OCI-LY3 (cell line): ENCODE data around the gene ME3.

ENCODE experiments used
- H2AFZ ChIP-seq: fragments of 200-600, 300-600 bp; shearing (Covaris generic); 2 replicates; pipeline ENCODE4 v1.6.0; 2014; ENCODE audit warnings: antibody characterized with exemption, low read depth, low read length
- H3K27ac ChIP-seq: fragments of 200-600, 300-600 bp; sonication (generic); 2 replicates; pipeline ENCODE4 v1.5.1; 2014; ENCODE audit warnings: mild to moderate bottlenecking, low read length, moderate library complexity, mixed read lengths
- H3K27me3 ChIP-seq: fragments of 200-600, 300-600 bp; sonication (generic); 2 replicates; pipeline ENCODE4 v1.6.1; 2014; ENCODE audit warnings: low read depth, low read length, mixed read lengths
- H3K36me3 ChIP-seq: fragments of 200-600, 300-600 bp; sonication (generic); replicated peaks from 2 replicates; pipeline ENCODE3; 2014; ENCODE audit warnings: low read depth, low read length, mixed read lengths
- H3K4me1 ChIP-seq: fragments of 300-600, 200-600 bp; sonication (generic); 2 replicates; pipeline ENCODE4 v1.6.1; 2014; ENCODE audit warnings: low read length, mixed read lengths
- H3K4me2 ChIP-seq: fragments of 200-600, 300-600 bp; sonication (generic); 2 replicates; pipeline ENCODE4 v1.6.1; 2014; ENCODE audit warnings: low read length, mixed read lengths
- H3K4me3 ChIP-seq: fragments of 300-600, 200-600 bp; sonication (generic); 2 replicates; pipeline ENCODE4 v1.5.1; 2014; ENCODE audit warnings: antibody characterized with exemption, mild to moderate bottlenecking, low read length, moderate library complexity
- H3K79me2 ChIP-seq: fragments of 300-600, 200-600 bp; shearing (Covaris generic); 2 replicates; pipeline ENCODE4 v1.6.1; 2014; ENCODE audit warnings: mild to moderate bottlenecking, low read length, mixed read lengths
- H3K9ac ChIP-seq: fragments of 300-600, 200-600 bp; shearing (Covaris generic); 2 replicates; pipeline ENCODE4 v1.6.0; 2014; ENCODE audit warnings: mild to moderate bottlenecking, low read length, moderate library complexity
- H3K9me3 ChIP-seq: fragments of 200-600, 300-600 bp; shearing (Covaris generic); 2 replicates; pipeline ENCODE4 v1.6.1; 2014; ENCODE audit warnings: low read length, mixed read lengths; ENCODE audit not compliant: insufficient read depth
- H4K20me1 ChIP-seq: fragments of 200-600, 300-600 bp; sonication (generic); 2 replicates; pipeline ENCODE4 v1.6.1; 2016; ENCODE audit warnings: low read length, mixed read lengths; ENCODE audit not compliant: insufficient read depth
- CTCF ChIP-seq: fragments of 200-600, 300-600 bp; sonication (generic); IDR thresholded peaks from 2 replicates; pipeline ENCODE4 v1.5.1; 2014; ENCODE audit warnings: antibody characterized with exemption, low read length, low read depth
- EZH2phosphoT487 ChIP-seq: fragments of 200-600 bp; shearing (Covaris generic); IDR thresholded peaks from 2 replicates; pipeline ENCODE4 v1.6.1; 2018; ENCODE audit warnings: antibody characterized with exemption, mixed run types, low read depth

Gene ME3

DNA sequence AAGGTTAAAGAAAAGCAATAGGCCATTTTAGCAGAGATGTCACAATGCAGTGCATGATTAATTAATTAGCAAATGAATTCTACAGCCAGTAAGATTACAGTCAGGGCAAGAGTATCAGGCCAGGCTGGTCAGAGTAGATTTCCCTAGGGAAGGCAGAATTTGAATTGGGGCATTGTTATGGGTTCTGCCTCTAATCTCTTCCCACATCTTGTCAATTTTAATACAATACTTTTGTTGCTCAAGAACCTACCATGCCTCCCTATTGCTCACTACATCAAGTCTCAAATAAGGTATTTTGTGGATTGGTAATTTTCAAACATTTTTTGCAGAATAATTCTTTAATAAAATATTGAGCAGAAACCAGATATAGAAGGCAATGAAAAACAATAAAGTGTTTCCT is 194.1 kb downstream of the ME3 start:
- no peaks in the 10 kb centered on the region for H3K79me2 ChIP-seq
- no peaks in the 10 kb centered on the region for H4K20me1 ChIP-seq
- no peak overlapping the region for H3K4me2 ChIP-seq
- no peak overlapping the region for H3K4me3 ChIP-seq
- H3K27ac ChIP-seq = no peak overlapping the region
- TF ChIP-seq EZH2phosphoT487 (no peak), CTCF (no peak)
- H2AFZ ChIP-seq = no peak overlapping the region
- H3K4me1 ChIP-seq = peaks cover 6% of the 10 kb centered on the region
- no peak overlapping the region for H3K9ac ChIP-seq
- H3K9me3 ChIP-seq = no peaks in the 10 kb centered on the region
- no peaks in the 10 kb centered on the region for H3K27me3 ChIP-seq
- no peaks in the 10 kb centered on the region for H3K36me3 ChIP-seq

DNA sequence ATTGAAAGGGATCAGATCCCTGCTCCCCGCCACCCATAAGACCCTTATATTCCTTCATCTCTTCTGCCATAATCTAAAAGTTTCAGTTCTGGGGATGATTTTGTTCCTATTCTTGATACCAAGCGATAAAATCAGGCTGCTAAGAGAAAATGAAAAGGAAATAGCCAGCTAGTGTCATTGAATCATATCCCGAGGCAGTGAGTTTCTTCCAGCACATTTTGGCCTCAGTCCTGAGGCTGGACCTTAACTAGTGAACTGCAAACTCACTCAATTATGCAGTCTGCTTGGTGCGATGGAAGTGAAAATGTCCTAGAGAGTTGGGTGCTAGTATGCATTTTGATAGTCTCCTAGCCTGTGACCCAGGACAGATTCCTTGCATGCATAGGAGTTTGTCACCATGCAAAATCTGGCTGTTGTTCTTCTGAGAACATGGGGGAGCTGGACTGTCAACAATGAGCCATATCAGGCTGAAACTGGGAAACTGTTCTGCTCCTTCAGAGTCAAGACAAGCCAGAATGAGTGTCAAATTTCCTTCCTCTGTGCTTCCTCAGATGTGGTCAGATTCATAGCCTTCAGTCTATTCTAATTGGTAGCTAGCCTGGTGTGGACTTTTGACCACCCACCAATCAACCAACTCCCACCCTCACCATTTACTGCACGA is 194.8 kb downstream of the ME3 start:
- no peaks in the 10 kb centered on the region for H3K27me3 ChIP-seq
- H3K4me2 ChIP-seq = no peak overlapping the region
- H3K9ac ChIP-seq = no peak overlapping the region
- H3K36me3 ChIP-seq = no peaks in the 10 kb centered on the region
- H2AFZ ChIP-seq = no peak overlapping the region
- no peaks in the 10 kb centered on the region for H4K20me1 ChIP-seq
- no peak for TF ChIP-seq CTCF
- no peak for TF ChIP-seq EZH2phosphoT487
- no peaks in the 10 kb centered on the region for H3K79me2 ChIP-seq
- peaks cover 6% of the 10 kb centered on the region for H3K4me1 ChIP-seq
- H3K27ac ChIP-seq = no peak overlapping the region
- H3K4me3 ChIP-seq = no peak overlapping the region
- H3K9me3 ChIP-seq = no peaks in the 10 kb centered on the region

- no peak for TF ChIP-seq EZH2phosphoT487
- Histone ChIP-seq H3K36me3 (no peaks in the 10 kb centered on the region), H3K4me2 (no peak overlapping the region), H4K20me1 (no peaks in the 10 kb centered on the region), H3K27me3 (no peaks in the 10 kb centered on the region), H3K4me1 (peaks cover 8% of the 10 kb centered on the region), H2AFZ (no peak overlapping the region), H3K9ac (no peak overlapping the region), H3K27ac (no peak overlapping the region), H3K4me3 (no peak overlapping the region), H3K79me2 (no peaks in the 10 kb centered on the region), H3K9me3 (no peaks in the 10 kb centered on the region)
Observed at GRCh38 chr11:86476109-86476861, 196.1 kb downstream of the ME3 start.

DNA sequence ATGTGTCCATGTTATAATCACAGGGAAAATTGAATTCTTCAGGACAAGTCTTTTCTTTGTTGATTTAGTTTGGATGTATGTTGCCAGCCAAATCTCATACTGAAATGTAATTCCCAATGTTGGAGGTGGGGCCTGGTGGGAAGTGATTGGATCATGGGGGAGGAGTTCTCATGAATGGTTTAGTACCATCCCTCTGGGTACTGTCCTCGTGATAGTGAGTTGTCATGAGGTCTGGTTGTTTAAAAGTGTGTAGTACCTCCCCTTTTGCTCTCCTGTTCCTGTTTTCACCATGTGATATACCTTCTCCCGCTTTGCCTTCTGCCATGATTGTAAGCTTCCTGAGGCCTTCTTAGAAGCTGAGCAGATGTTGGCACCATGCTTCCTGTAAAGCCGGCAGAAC is 197.4 kb downstream of the ME3 start:
- TF ChIP-seq EZH2phosphoT487 = no peak
- TF ChIP-seq CTCF = no peak
- H3K36me3 ChIP-seq = no peaks in the 10 kb centered on the region

More for the DNA sequence above, 197.4 kb downstream of the ME3 start:
- Histone ChIP-seq H3K27ac (no peak overlapping the region), H3K9me3 (no peaks in the 10 kb centered on the region), H3K9ac (no peak overlapping the region), H4K20me1 (no peaks in the 10 kb centered on the region), H3K4me1 (peaks cover 5% of the 10 kb centered on the region; the same call in 1 of the 2 replicates), H3K4me2 (no peak overlapping the region), H3K4me3 (no peak overlapping the region), H3K27me3 (no peaks in the 10 kb centered on the region), H3K79me2 (no peaks in the 10 kb centered on the region), H2AFZ (no peak overlapping the region)
